ENCODE measurements around the gene TMEM59L. TPM values are rescaled to one million over a fixed set of nuclear protein-coding genes. Genes with fewer than 3 reads are reported as not detected.

Gene TMEM59L
- total and polyA plus RNA-seq, 2 of the 13 experiments (the other 11 are each of a cell fraction or from before 2014, with no cell fraction given), result 0.97 to 5.5 TPM

GRCh38 chr19:18612772-18613588 lies at the start of gene TMEM59L (continued):
- TF ChIP-seq, protein P1, sequence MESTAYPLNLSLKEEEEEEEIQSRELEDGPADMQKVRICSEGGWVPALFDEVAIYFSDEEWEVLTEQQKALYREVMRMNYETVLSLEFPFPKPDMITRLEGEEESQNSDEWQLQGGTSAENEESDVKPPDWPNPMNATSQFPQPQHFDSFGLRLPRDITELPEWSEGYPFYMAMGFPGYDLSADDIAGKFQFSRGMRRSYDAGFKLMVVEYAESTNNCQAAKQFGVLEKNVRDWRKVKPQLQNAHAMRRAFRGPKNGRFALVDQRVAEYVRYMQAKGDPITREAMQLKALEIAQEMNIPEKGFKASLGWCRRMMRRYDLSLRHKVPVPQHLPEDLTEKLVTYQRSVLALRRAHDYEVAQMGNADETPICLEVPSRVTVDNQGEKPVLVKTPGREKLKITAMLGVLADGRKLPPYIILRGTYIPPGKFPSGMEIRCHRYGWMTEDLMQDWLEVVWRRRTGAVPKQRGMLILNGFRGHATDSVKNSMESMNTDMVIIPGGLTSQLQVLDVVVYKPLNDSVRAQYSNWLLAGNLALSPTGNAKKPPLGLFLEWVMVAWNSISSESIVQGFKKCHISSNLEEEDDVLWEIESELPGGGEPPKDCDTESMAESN (CRISPR knock-in tag; conservative IDR thresholded peaks at IDR 0.05), result no peak
- TF ChIP-seq ZBTB46 (CRISPR knock-in tag; IDR thresholded peaks at IDR 0.05; ENCODE audit: borderline replicate concordance) (no peak), ZNF691 (CRISPR knock-in tag; IDR thresholded peaks at IDR 0.05; ENCODE audit: borderline replicate concordance, low read depth) (no peak), PATZ1 (CRISPR knock-in tag; IDR thresholded peaks at IDR 0.05) (peak; percentile 41; the same call in 1 of the 2 replicates), MAZ (IDR thresholded peaks at IDR 0.05; ENCODE audit: borderline replicate concordance, low read depth, low read length) (no peak), MAZ (CRISPR knock-in tag; IDR thresholded peaks at IDR 0.05; ENCODE audit: low read depth) (0 out of 2 replicates have a peak, but pooled peaks have one; percentile 25), HNRNPH1 (optimal IDR thresholded peaks at IDR 0.05; ENCODE audit: low read depth, low read length) (no peak), ZNF138 (CRISPR knock-in tag; IDR thresholded peaks at IDR 0.05; ENCODE audit: low read depth) (no peak)
- TF ChIP-seq, protein P2, sequence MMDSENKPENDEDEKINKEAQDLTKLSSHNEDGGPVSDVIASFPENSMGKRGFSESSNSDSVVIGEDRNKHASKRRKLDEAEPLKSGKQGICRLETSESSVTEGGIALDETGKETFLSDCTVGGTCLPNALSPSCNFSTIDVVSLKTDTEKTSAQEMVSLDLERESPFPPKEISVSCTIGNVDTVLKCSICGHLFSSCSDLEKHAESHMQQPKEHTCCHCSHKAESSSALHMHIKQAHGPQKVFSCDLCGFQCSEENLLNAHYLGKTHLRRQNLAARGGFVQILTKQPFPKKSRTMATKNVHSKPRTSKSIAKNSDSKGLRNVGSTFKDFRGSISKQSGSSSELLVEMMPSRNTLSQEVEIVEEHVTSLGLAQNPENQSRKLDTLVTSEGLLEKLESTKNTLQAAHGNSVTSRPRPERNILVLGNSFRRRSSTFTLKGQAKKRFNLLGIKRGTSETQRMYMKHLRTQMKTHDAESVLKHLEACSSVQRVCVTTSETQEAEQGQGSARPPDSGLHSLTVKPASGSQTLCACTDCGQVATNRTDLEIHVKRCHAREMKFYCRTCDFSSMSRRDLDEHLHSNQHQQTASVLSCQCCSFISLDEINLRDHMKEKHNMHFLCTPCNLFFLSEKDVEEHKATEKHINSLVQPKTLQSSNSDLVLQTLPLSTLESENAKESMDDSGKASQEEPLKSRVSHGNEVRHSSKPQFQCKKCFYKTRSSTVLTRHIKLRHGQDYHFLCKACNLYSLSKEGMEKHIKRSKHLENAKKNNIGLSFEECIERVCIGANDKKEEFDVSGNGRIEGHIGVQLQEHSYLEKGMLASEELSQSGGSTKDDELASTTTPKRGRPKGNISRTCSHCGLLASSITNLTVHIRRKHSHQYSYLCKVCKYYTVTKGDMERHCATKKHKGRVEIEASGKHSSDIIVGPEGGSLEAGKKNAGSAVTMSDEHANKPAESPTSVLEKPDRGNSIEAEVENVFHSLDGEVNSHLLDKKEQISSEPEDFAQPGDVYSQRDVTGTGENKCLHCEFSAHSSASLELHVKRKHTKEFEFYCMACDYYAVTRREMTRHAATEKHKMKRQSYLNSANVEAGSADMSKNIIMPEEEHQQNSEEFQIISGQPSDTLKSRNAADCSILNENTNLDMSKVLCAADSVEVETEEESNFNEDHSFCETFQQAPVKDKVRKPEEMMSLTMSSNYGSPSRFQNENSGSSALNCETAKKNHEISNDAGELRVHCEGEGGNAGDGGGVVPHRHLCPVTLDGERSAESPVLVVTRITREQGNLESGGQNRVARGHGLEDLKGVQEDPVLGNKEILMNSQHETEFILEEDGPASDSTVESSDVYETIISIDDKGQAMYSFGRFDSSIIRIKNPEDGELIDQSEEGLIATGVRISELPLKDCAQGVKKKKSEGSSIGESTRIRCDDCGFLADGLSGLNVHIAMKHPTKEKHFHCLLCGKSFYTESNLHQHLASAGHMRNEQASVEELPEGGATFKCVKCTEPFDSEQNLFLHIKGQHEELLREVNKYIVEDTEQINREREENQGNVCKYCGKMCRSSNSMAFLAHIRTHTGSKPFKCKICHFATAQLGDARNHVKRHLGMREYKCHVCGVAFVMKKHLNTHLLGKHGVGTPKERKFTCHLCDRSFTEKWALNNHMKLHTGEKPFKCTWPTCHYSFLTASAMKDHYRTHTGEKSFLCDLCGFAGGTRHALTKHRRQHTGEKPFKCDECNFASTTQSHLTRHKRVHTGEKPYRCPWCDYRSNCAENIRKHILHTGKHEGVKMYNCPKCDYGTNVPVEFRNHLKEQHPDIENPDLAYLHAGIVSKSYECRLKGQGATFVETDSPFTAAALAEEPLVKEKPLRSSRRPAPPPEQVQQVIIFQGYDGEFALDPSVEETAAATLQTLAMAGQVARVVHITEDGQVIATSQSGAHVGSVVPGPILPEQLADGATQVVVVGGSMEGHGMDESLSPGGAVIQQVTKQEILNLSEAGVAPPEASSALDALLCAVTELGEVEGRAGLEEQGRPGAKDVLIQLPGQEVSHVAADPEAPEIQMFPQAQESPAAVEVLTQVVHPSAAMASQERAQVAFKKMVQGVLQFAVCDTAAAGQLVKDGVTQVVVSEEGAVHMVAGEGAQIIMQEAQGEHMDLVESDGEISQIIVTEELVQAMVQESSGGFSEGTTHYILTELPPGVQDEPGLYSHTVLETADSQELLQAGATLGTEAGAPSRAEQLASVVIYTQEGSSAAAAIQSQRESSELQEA (CRISPR knock-in tag; IDR thresholded peaks at IDR 0.05; ENCODE audit: not compliant biosample characterization), result no peak
